ENCODE measurements around the gene C1QTNF1. TPM values are rescaled to one million over a fixed set of nuclear protein-coding genes. Genes with fewer than 3 reads are reported as not detected.

The C1QTNF1 gene
- total RNA-seq, 1 experiment from 2014 or later = 4.0 TPM

- Histone ChIP-seq H3K9me2 (ENCODE audit: insufficient read depth) (no peaks in the 10 kb centered on the region), H3K9ac (ENCODE audit: low read length) (no peak overlapping the region), H3K4me2 (ENCODE audit: low read length) (no peak overlapping the region), H3K4me1 (ENCODE audit: control insufficient read depth in 1 of 2, insufficient read depth in 2 of 2, low read length in 2 of 2) (peaks cover 10 to 16% of the 10 kb centered on the region in 2 experiments), H4K20me1 (ENCODE audit: insufficient read depth) (no peaks in the 10 kb centered on the region), H3K27ac (ENCODE audit: low read depth, low read length) (no peak overlapping the region), H3K4me3 (replicated peaks in 1 of 2; ENCODE audit: low read depth in 1 of 2, low read length in 2 of 2) (no peak overlapping the region), H3K9me3 (ENCODE audit: control insufficient read depth in 1 of 2, insufficient read depth in 1 of 2, low read depth in 1 of 2, low read length in 2 of 2) (no peaks in the 10 kb centered on the region), H2AFZ (ENCODE audit: low read depth, low read length, poor library complexity, severe bottlenecking) (no peak overlapping the region), H3K36me3 (ENCODE audit: control insufficient read depth in 1 of 2, insufficient read depth in 2 of 2, low read length in 2 of 2) (no peaks in the 10 kb centered on the region), H3K79me2 (ENCODE audit: insufficient read depth, low read length) (no peaks in the 10 kb centered on the region), H3K27me3 (ENCODE audit: insufficient read depth, low read length) (no peaks in the 10 kb centered on the region)
- POLR2A ChIA-PET = no interaction called here
- DNase-seq (ENCODE audit: low read depth, low spot score) (no peak), ATAC-seq (no peak)
- CTCF ChIA-PET = interaction anchor here (1.2 to 2.2 kb wide), 3 partner anchors 8 to 13 kb away, joined by 3 to 10 read pairs (median 6); no protein-coding TSS in a partner anchor
- RAD21 ChIA-PET (ENCODE audit: low non-redundant PET in 1 of 2, low total read pairs in 2 of 2, uncharacterized antibody in 2 of 2, unreplicated experiment in 2 of 2) = no interaction called here
- intact Hi-C loops (cut with micrococcal nuclease) = no loop called here
- no peak for TF ChIP-seq REST (IDR thresholded peaks at IDR 0.05; ENCODE audit: low read depth)
- TF ChIP-seq ZFX (IDR thresholded peaks at IDR 0.05) = no peak
- TF ChIP-seq YY1 (IDR thresholded peaks at IDR 0.05; ENCODE audit: extremely low read depth, insufficient replicate concordance, low read depth, low read length) = no peak
- no peak for TF ChIP-seq ELF1 (IDR thresholded peaks at IDR 0.05; ENCODE audit: borderline replicate concordance, low read depth)
- no peak for TF ChIP-seq EZH2phosphoT487 (IDR thresholded peaks at IDR 0.05; ENCODE audit: borderline replicate concordance)
- TF ChIP-seq ZBTB33 (IDR thresholded peaks at IDR 0.05; ENCODE audit: extremely low read depth, insufficient replicate concordance, low read length) = no peak
- TF ChIP-seq CBX3 (IDR thresholded peaks at IDR 0.05; ENCODE audit: low read depth) = no peak
- no peak for TF ChIP-seq EGR1 (IDR thresholded peaks at IDR 0.05; ENCODE audit: low read depth)
- TF ChIP-seq ZNF274 (IDR thresholded peaks at IDR 0.05; ENCODE audit: low read depth, low read length) = no peak
- TF ChIP-seq EZH2 (IDR thresholded peaks at IDR 0.05) = no peak
- TF ChIP-seq FOSL1 (IDR thresholded peaks at IDR 0.05; ENCODE audit: low read depth) = no peak
- no peak for TF ChIP-seq ATF3 (IDR thresholded peaks at IDR 0.05)
- no peak for TF ChIP-seq TCF7L2 (IDR thresholded peaks at IDR 0.05; ENCODE audit: borderline replicate concordance, extremely low read depth, insufficient read depth, insufficient read length)
- TF ChIP-seq SIN3A (IDR thresholded peaks at IDR 0.05; ENCODE audit: low read depth) = no peak
- TF ChIP-seq POLR2A (IDR thresholded peaks at IDR 0.05; ENCODE audit: borderline replicate concordance, extremely low read depth, insufficient read depth, insufficient read length) = no peak
- no peak for TF ChIP-seq POLR2AphosphoS5 (IDR thresholded peaks at IDR 0.05; ENCODE audit: low read depth, low read length)
- no peak for TF ChIP-seq CEBPB (IDR thresholded peaks at IDR 0.05; ENCODE audit: low read depth)
- no peak for TF ChIP-seq CTCF (IDR thresholded peaks at IDR 0.05 in 2 of 3, conservative IDR thresholded peaks at IDR 0.05 in 1 of 3; ENCODE audit: borderline replicate concordance in 1 of 3, insufficient read depth in 1 of 3, low read depth in 2 of 3, low read length in 2 of 3)
- TF ChIP-seq SP1 (IDR thresholded peaks at IDR 0.05; ENCODE audit: low read depth) = no peak
- no peak for TF ChIP-seq JUND (IDR thresholded peaks at IDR 0.05)
- no TSS peak for BruUV-seq (replicated peaks)
These were observed 9.2 kb downstream of the C1QTNF1 start for GRCh38 chr17:79033046-79033616.

Measured in HCT116 (cell line).